ENCODE data around the gene CDS2. TPM values are rescaled to one million over a fixed set of nuclear protein-coding genes. Genes with fewer than 3 reads are reported as not detected.

The CDS2 gene
- total RNA-seq, 1 experiment from 2014 or later: 49.1 TPM

GRCh38 chr20:5184684-5185083 is 57.9 kb downstream of the CDS2 start:
- no peaks in the 10 kb centered on the region for H3K9me3 Mint-ChIP-seq
- H3K27ac Mint-ChIP-seq: no peak overlapping the region
- ATAC-seq: no peak
- H3K4me3 Mint-ChIP-seq: no peak overlapping the region
- TF ChIP-seq ATF2 (CRISPR knock-in tag; IDR thresholded peaks at IDR 0.05; ENCODE audit: borderline replicate concordance, low read depth): no peak
- TF ChIP-seq, protein P1, sequence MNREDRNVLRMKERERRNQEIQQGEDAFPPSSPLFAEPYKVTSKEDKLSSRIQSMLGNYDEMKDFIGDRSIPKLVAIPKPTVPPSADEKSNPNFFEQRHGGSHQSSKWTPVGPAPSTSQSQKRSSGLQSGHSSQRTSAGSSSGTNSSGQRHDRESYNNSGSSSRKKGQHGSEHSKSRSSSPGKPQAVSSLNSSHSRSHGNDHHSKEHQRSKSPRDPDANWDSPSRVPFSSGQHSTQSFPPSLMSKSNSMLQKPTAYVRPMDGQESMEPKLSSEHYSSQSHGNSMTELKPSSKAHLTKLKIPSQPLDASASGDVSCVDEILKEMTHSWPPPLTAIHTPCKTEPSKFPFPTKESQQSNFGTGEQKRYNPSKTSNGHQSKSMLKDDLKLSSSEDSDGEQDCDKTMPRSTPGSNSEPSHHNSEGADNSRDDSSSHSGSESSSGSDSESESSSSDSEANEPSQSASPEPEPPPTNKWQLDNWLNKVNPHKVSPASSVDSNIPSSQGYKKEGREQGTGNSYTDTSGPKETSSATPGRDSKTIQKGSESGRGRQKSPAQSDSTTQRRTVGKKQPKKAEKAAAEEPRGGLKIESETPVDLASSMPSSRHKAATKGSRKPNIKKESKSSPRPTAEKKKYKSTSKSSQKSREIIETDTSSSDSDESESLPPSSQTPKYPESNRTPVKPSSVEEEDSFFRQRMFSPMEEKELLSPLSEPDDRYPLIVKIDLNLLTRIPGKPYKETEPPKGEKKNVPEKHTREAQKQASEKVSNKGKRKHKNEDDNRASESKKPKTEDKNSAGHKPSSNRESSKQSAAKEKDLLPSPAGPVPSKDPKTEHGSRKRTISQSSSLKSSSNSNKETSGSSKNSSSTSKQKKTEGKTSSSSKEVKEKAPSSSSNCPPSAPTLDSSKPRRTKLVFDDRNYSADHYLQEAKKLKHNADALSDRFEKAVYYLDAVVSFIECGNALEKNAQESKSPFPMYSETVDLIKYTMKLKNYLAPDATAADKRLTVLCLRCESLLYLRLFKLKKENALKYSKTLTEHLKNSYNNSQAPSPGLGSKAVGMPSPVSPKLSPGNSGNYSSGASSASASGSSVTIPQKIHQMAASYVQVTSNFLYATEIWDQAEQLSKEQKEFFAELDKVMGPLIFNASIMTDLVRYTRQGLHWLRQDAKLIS (CRISPR knock-in tag; IDR thresholded peaks at IDR 0.05; ENCODE audit: borderline replicate concordance): no peak
- no peak for TF ChIP-seq KAT7 (CRISPR knock-in tag; IDR thresholded peaks at IDR 0.05; ENCODE audit: borderline replicate concordance)
- TF ChIP-seq, protein P2, sequence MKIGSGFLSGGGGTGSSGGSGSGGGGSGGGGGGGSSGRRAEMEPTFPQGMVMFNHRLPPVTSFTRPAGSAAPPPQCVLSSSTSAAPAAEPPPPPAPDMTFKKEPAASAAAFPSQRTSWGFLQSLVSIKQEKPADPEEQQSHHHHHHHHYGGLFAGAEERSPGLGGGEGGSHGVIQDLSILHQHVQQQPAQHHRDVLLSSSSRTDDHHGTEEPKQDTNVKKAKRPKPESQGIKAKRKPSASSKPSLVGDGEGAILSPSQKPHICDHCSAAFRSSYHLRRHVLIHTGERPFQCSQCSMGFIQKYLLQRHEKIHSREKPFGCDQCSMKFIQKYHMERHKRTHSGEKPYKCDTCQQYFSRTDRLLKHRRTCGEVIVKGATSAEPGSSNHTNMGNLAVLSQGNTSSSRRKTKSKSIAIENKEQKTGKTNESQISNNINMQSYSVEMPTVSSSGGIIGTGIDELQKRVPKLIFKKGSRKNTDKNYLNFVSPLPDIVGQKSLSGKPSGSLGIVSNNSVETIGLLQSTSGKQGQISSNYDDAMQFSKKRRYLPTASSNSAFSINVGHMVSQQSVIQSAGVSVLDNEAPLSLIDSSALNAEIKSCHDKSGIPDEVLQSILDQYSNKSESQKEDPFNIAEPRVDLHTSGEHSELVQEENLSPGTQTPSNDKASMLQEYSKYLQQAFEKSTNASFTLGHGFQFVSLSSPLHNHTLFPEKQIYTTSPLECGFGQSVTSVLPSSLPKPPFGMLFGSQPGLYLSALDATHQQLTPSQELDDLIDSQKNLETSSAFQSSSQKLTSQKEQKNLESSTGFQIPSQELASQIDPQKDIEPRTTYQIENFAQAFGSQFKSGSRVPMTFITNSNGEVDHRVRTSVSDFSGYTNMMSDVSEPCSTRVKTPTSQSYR (CRISPR knock-in tag; IDR thresholded peaks at IDR 0.05): no peak
- peaks cover 7% of the 10 kb centered on the region for H3K4me1 Mint-ChIP-seq
- no peak for DNase-seq (ENCODE audit: low spot score)
- H3K36me3 Mint-ChIP-seq: peaks cover 40% of the 10 kb centered on the region
- ChIA-PET POLR2A (no interaction called here), CTCF (interaction anchor here (4.2 kb wide), 1 partner anchor 58 kb away, joined by 30 read pairs; the partner anchor contains the start of gene CDS2)
- H3K27me3 Mint-ChIP-seq (ENCODE audit: low read depth): no peaks in the 10 kb centered on the region

DNA sequence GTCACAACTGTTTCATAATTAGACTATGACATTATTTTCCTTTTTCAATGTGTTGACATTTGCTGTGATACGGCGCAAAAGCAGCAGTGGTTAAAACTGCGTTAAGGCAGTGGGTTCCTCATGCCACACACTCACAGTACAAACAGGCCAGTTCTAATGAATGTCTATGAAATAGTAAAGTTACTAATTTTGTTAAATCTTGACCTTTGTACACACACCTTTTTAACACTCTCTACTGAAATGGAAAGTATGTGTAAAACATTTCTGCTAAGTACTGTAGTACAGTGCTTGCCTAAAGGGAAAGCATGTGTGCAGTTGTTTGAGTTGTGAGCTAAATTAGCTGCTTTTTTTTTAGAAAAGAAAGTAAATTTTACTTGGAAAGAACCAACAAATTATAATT is 60.3 kb downstream of the CDS2 start:
- no peak overlapping the region for H3K4me3 Mint-ChIP-seq
- H3K4me1 Mint-ChIP-seq: peaks cover 14% of the 10 kb centered on the region
- ATAC-seq (no peak), DNase-seq (ENCODE audit: low spot score) (no peak)
- no peaks in the 10 kb centered on the region for H3K27me3 Mint-ChIP-seq (ENCODE audit: low read depth)
- H3K9me3 Mint-ChIP-seq: no peaks in the 10 kb centered on the region
- no peak overlapping the region for H3K27ac Mint-ChIP-seq
- peaks cover 39% of the 10 kb centered on the region for H3K36me3 Mint-ChIP-seq
- POLR2A ChIA-PET: interaction anchor here (2.0 kb wide), 1 partner anchor 60 kb away, joined by 5 read pairs; the partner anchor contains the start of gene CDS2
- CTCF ChIA-PET: interaction anchor here (0.7 to 4.2 kb wide), 2 partner anchors 60 to 262 kb away, joined by 3 to 30 read pairs; partner anchors contain the start of gene CDS2
- TF ChIP-seq NR2C2 (CRISPR knock-in tag; IDR thresholded peaks at IDR 0.05) (no peak), GTF2I (CRISPR knock-in tag; conservative IDR thresholded peaks at IDR 0.05) (no peak), GABPB1 (CRISPR knock-in tag; IDR thresholded peaks at IDR 0.05) (no peak), PRDM15 (CRISPR knock-in tag; IDR thresholded peaks at IDR 0.05) (no peak), NFE2L1 (CRISPR knock-in tag; IDR thresholded peaks at IDR 0.05) (no peak), TP53 (CRISPR knock-in tag; IDR thresholded peaks at IDR 0.05) (no peak), ZNF416 (CRISPR knock-in tag; IDR thresholded peaks at IDR 0.05) (no peak), ZNF396 (CRISPR knock-in tag; IDR thresholded peaks at IDR 0.05; ENCODE audit: borderline replicate concordance) (no peak), ZNF232 (CRISPR knock-in tag; IDR thresholded peaks at IDR 0.05) (no peak), ZNF532 (CRISPR knock-in tag; IDR thresholded peaks at IDR 0.05; ENCODE audit: borderline replicate concordance) (no peak)
- TF ChIP-seq, protein P3, sequence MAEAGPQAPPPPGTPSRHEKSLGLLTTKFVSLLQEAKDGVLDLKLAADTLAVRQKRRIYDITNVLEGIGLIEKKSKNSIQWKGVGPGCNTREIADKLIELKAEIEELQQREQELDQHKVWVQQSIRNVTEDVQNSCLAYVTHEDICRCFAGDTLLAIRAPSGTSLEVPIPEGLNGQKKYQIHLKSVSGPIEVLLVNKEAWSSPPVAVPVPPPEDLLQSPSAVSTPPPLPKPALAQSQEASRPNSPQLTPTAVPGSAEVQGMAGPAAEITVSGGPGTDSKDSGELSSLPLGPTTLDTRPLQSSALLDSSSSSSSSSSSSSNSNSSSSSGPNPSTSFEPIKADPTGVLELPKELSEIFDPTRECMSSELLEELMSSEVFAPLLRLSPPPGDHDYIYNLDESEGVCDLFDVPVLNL (CRISPR knock-in tag; IDR thresholded peaks at IDR 0.05; ENCODE audit: borderline replicate concordance, low read depth): no peak
